Peyer's patch (tissue), 4 donors: ENCODE data around the gene CD3E.

Experiments used
- POLR2A ChIP-seq, 2 donors: fragments of 450-650 bp; IDR thresholded peaks; one replicate each; pipeline ENCODE4 v1.5.1; 2017; ENCODE audit warnings: antibody characterized with exemption in 2 of 2, mild to moderate bottlenecking in 2 of 2, moderate library complexity in 2 of 2
- TF ChIP-seq, protein P1 (sequence below), 6 experiments: fragments of 450-650 bp in 4 of 6; fragments of 200-600 bp in 2 of 6; sonication (generic) in 1 of 6; IDR thresholded peaks; one replicate each; pipeline ENCODE4 v1.5.1; 2017 to 2019; ENCODE audit warnings: antibody characterized with exemption in 6 of 6, mild to moderate bottlenecking in 3 of 6, moderate library complexity in 1 of 6

DNA sequence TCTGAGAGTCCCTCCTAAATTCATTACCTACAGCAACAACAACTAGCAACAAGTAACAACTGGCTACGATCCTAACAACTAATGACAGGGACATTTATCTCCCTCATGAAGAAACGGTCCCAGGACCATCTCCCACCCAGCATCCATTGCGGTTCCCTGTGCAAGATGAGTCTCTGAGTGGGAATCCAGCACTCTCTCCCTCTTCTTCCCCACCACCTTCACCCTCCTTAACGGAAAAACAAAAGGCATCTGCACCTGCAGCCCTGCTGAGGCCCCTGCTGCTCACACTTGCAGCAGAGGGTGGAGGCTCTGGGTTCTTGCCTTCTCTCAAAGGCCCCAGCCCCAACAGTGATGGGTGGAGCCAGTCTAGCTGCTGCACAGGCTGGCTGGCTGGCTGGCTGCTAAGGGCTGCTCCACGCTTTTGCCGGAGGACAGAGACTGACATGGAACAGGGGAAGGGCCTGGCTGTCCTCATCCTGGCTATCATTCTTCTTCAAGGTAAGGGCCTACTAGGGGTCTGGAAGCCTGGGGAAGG is 39.5 kb downstream of the CD3E start, which contains the start of gene CD3G:
- TF ChIP-seq, protein P1, sequence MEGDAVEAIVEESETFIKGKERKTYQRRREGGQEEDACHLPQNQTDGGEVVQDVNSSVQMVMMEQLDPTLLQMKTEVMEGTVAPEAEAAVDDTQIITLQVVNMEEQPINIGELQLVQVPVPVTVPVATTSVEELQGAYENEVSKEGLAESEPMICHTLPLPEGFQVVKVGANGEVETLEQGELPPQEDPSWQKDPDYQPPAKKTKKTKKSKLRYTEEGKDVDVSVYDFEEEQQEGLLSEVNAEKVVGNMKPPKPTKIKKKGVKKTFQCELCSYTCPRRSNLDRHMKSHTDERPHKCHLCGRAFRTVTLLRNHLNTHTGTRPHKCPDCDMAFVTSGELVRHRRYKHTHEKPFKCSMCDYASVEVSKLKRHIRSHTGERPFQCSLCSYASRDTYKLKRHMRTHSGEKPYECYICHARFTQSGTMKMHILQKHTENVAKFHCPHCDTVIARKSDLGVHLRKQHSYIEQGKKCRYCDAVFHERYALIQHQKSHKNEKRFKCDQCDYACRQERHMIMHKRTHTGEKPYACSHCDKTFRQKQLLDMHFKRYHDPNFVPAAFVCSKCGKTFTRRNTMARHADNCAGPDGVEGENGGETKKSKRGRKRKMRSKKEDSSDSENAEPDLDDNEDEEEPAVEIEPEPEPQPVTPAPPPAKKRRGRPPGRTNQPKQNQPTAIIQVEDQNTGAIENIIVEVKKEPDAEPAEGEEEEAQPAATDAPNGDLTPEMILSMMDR (IDR thresholded peaks at IDR 0.05), result no peak
- peak; percentile 19 to 37 for TF ChIP-seq POLR2A (IDR thresholded peaks at IDR 0.05)
